Body of pancreas (tissue), 4 donors: ENCODE measurements around the gene DDX20. TPM values are rescaled to one million over a fixed set of nuclear protein-coding genes. Genes with fewer than 3 reads are reported as not detected.

Source experiments
- ATAC-seq: fragments of 150-250 bp; one replicate; pipeline ENCODE4 v1.9.1; 2016
- DNase-seq, 4 donors: peaks; one replicate each; pipeline ENCODE4 v3.0.0-alpha.2; 2019
- H3K27ac ChIP-seq, 4 donors: fragments of 200-600 bp; sonication (generic); 1 replicate in 3 of 4; 2 replicates in 1 of 4; pipeline versions ENCODE4 v1.5.1 to v1.6.1; 2016 to 2019; ENCODE audit warnings: mild to moderate bottlenecking in 1 of 4, mixed read lengths in 1 of 4, moderate library complexity in 1 of 4
- H3K27me3 ChIP-seq, 2 donors: fragments of 200-600 bp; sonication (generic); one replicate each; pipeline ENCODE4 v1.6.0; 2016; ENCODE audit warnings: mild to moderate bottlenecking in 1 of 2
- H3K36me3 ChIP-seq, 2 donors: fragments of 200-600 bp; sonication (generic); replicated peaks in 1 of 2; 2 replicates each; pipeline ENCODE4 v1.5.1; 2016; ENCODE audit warnings: low read depth in 2 of 2; ENCODE audit not compliant: insufficient read depth in 1 of 2
- H3K4me1 ChIP-seq: fragments of 200-600 bp; sonication (generic); one replicate; pipeline ENCODE4 v1.6.0; 2016
- H3K4me3 ChIP-seq, 2 donors: fragments of 200-600 bp; sonication (generic); 1 replicate in 1 of 2; 2 replicates in 1 of 2; pipeline ENCODE4 v1.5.1; 2016 to 2019
- H3K9me3 ChIP-seq, 3 donors: fragments of 200-600 bp; sonication (generic); 1 replicate in 2 of 3; 2 replicates in 1 of 3; pipeline ENCODE4 v1.5.1; 2016
- CTCF ChIP-seq, 7 experiments: fragments of 450-650 bp in 4 of 7; fragments of 200-600 bp in 3 of 7; sonication (generic) in 3 of 7; IDR thresholded peaks; one replicate each; pipeline ENCODE4 v1.5.1; 2016 to 2019; ENCODE audit warnings: antibody characterized with exemption in 7 of 7
- POLR2A ChIP-seq, 3 donors: fragments of 450-650 bp; IDR thresholded peaks; one replicate each; pipeline ENCODE4 v1.6.1; 2016; ENCODE audit warnings: antibody characterized with exemption in 3 of 3, mild to moderate bottlenecking in 2 of 3
- WGBS, 2 donors: methylation state at CpG; one replicate each; pipeline ENCODE4 v1.1.5; 2017; 5-methylcytosine and 5-hydroxymethylcytosine counted together
- intact Hi-C: fragments of 100-400 bp; cut with DNase I; formaldehyde crosslinking; loops from one replicate; pipeline ENCODE4 v1.15.1; 2023
- total RNA-seq, 2 donors: library from RNA; depleted of rRNA; stranded (reverse); fragments of >200 nt; gene quantifications; one replicate each; pipeline ENCODE4 v1.1.0, GENCODE V29; 2016

DDX20 gene
- total RNA-seq, 2 donors from 2014 or later, result 5.7 to 34.3 TPM

GRCh38 chr1:111775966-111776365, 20.3 kb downstream of the DDX20 start:
- H3K4me1 ChIP-seq, result no peaks in the 10 kb centered on the region
- H3K36me3 ChIP-seq, result no peaks in the 10 kb centered on the region
- intact Hi-C loops, result loop anchor here (10.0 kb wide), 1 partner anchor 271 kb away; the partner anchor contains the start of genes ADORA3 and TMIGD3
- ATAC-seq, result no peak
- 86 to 87% methylated on average over 7 to 9 of the region's 9 CpGs for WGBS, 2 donors
- no peak for TF ChIP-seq POLR2A (IDR thresholded peaks at IDR 0.05)
- no peak for TF ChIP-seq CTCF (IDR thresholded peaks at IDR 0.05)
- H3K4me3 ChIP-seq, result no peak overlapping the region
- no peak overlapping the region for H3K27ac ChIP-seq
- no peaks in the 10 kb centered on the region for H3K9me3 ChIP-seq
- DNase-seq, result no peak
- H3K27me3 ChIP-seq, result no peaks in the 10 kb centered on the region

GRCh38 chr1:111776391-111776790, 20.7 kb downstream of the DDX20 start:
- H3K27ac ChIP-seq, result no peak overlapping the region
- H3K4me1 ChIP-seq, result no peaks in the 10 kb centered on the region
- no peaks in the 10 kb centered on the region for H3K9me3 ChIP-seq
- no peaks in the 10 kb centered on the region for H3K27me3 ChIP-seq
- TF ChIP-seq CTCF (IDR thresholded peaks at IDR 0.05) (no peak), POLR2A (IDR thresholded peaks at IDR 0.05) (no peak)
- no peaks in the 10 kb centered on the region for H3K36me3 ChIP-seq
- H3K4me3 ChIP-seq, result no peak overlapping the region
- WGBS, 2 donors, result 78 to 90% methylated on average over 2 of the region's 2 CpGs
- intact Hi-C loops, result loop anchor here (10.0 kb wide), 1 partner anchor 272 kb away; the partner anchor contains the start of genes ADORA3 and TMIGD3
- ATAC-seq (no peak), DNase-seq (no peak)

- Histone ChIP-seq H3K27ac (no peak overlapping the region), H3K4me1 (no peaks in the 10 kb centered on the region), H3K4me3 (no peak overlapping the region), H3K27me3 (no peaks in the 10 kb centered on the region), H3K36me3 (no peaks in the 10 kb centered on the region), H3K9me3 (no peaks in the 10 kb centered on the region)
- ATAC-seq (no peak), DNase-seq (no peak)
- TF ChIP-seq CTCF (IDR thresholded peaks at IDR 0.05) (no peak), POLR2A (IDR thresholded peaks at IDR 0.05) (no peak)
- intact Hi-C loops, result loop anchor here (10.0 kb wide), 1 partner anchor 272 kb away; the partner anchor contains the start of genes ADORA3 and TMIGD3
- WGBS, 2 donors, result 82 to 85% methylated on average over 8 of the region's 8 CpGs
Measured at GRCh38 chr1:111776861-111777260, 21.2 kb downstream of the DDX20 start.

DNA sequence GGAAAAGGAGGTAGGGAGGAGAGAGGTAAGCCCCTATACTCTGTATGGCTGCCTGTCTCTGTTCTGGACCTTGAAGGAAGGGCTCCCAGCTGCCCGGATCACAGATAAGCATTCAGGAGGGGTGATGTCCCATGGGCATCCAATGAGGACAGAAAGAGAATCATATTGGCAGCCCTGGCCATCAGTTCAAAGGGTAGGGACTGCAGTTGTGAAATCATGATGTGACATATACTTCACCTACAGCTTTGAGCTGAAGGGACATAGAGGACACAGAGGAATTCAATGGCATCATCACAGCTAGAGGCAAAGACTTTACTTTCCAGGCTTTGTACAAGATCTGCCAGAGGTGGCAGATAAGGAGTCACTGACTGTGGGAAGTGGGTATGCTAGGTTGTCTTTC, 21.6 kb downstream of the DDX20 start:
- ATAC-seq, result no peak
- Histone ChIP-seq H3K36me3 (no peaks in the 10 kb centered on the region), H3K4me3 (no peak overlapping the region), H3K4me1 (no peaks in the 10 kb centered on the region), H3K27me3 (no peaks in the 10 kb centered on the region), H3K9me3 (no peaks in the 10 kb centered on the region), H3K27ac (no peak overlapping the region)
- DNase-seq, result no peak
- WGBS, 2 donors, result 71 to 72% methylated on average over 1 of the region's 1 CpG
- intact Hi-C loops, result loop anchor here (10.0 kb wide), 1 partner anchor 272 kb away; the partner anchor contains the start of genes ADORA3 and TMIGD3
- TF ChIP-seq POLR2A (IDR thresholded peaks at IDR 0.05), result no peak
- no peak for TF ChIP-seq CTCF (IDR thresholded peaks at IDR 0.05)

DNA sequence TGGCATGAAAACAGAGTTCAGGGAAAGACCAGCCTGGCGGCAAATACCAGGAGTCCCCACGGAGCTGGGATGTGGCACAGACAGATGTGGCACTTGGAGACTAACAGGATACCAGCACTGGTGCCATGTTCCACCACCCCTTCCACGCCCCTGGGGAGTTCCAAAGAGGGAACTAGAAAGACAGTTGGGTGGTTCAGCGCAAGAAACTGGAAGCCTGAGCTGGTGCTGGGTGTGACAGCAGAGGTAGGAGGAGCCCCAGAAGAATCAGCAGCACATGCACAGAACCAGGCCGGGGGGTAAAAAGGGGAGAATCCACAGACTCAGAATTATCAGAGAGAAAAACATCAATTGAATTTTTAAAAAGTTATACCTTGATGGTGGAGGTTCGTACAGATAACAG, 22.4 kb downstream of the DDX20 start:
- no peak for TF ChIP-seq CTCF (IDR thresholded peaks at IDR 0.05)
- no peak for TF ChIP-seq POLR2A (IDR thresholded peaks at IDR 0.05)
- Histone ChIP-seq H3K27me3 (no peaks in the 10 kb centered on the region), H3K36me3 (no peaks in the 10 kb centered on the region), H3K9me3 (no peaks in the 10 kb centered on the region), H3K4me3 (no peak overlapping the region), H3K27ac (no peak overlapping the region), H3K4me1 (no peaks in the 10 kb centered on the region)
- ATAC-seq (no peak), DNase-seq (no peak)
- intact Hi-C loops, result loop anchor here (10.0 kb wide), 1 partner anchor 273 kb away; the partner anchor contains the start of genes ADORA3 and TMIGD3
- 84 to 86% methylated on average over 6 of the region's 6 CpGs for WGBS, 2 donors
